Raji (cell line): ENCODE data around the gene RPS3.

ENCODE experiments used
- POLR2A ChIP-seq: IDR thresholded peaks from 2 replicates; pipeline ENCODE4 v1.6.1; 2011; ENCODE audit warnings: low read depth, low read length, control low read depth; ENCODE audit not compliant: insufficient read depth

Gene RPS3

GRCh38 chr11:75402002-75402773, 2.9 kb downstream of the RPS3 start:
- TF ChIP-seq POLR2A, result no peak

- no peak for TF ChIP-seq POLR2A
Observed at GRCh38 chr11:75403037-75403436, 3.7 kb downstream of the RPS3 start.

- no peak for TF ChIP-seq POLR2A
Observed at GRCh38 chr11:75403983-75404658, 4.8 kb downstream of the RPS3 start.

- no peak for TF ChIP-seq POLR2A
Observed at GRCh38 chr11:75406338-75406777, 7.0 kb downstream of the RPS3 start.

- no peak for TF ChIP-seq POLR2A
Observed at GRCh38 chr11:75408957-75409219, 9.6 kb downstream of the RPS3 start.

- no peak for TF ChIP-seq POLR2A
Observed at GRCh38 chr11:75413864-75414263, 14.5 kb downstream of the RPS3 start.

GRCh38 chr11:75420224-75421034, 21.1 kb downstream of the RPS3 start:
- TF ChIP-seq POLR2A, result no peak

GRCh38 chr11:75421035-75421602, 21.8 kb downstream of the RPS3 start:
- no peak for TF ChIP-seq POLR2A

GRCh38 chr11:75421902-75422247, 22.6 kb downstream of the RPS3 start:
- no peak for TF ChIP-seq POLR2A

GRCh38 chr11:75422248-75423231, 23.2 kb downstream of the RPS3 start:
- TF ChIP-seq POLR2A, result no peak

GRCh38 chr11:75423721-75424120, 24.4 kb downstream of the RPS3 start:
- TF ChIP-seq POLR2A, result no peak

GRCh38 chr11:75424396-75424795, 25.1 kb downstream of the RPS3 start:
- TF ChIP-seq POLR2A, result no peak

GRCh38 chr11:75425422-75425821, 26.1 kb downstream of the RPS3 start:
- no peak for TF ChIP-seq POLR2A

- no peak for TF ChIP-seq POLR2A
Observed at GRCh38 chr11:75426720-75427086, 27.4 kb downstream of the RPS3 start.

- no peak for TF ChIP-seq POLR2A
Observed at GRCh38 chr11:75427181-75427580, 27.9 kb downstream of the RPS3 start.
